GM12878 (cell line): Measurements from ENCODE around the gene PLIN3.
"Not testable (repeated sequence)": the region's sequence is repeated elsewhere in the genome, so short reads cannot be mapped to it uniquely, and the experiment has no call there.

Experiments
- BMI1 ChIP-seq: fragments of 450-650 bp; IDR thresholded peaks from 2 replicates; pipeline ENCODE4 v1.6.1; 2016; ENCODE audit warnings: mild to moderate bottlenecking, moderate library complexity, borderline replicate concordance
- CBFB ChIP-seq: IDR thresholded peaks from 2 replicates; pipeline ENCODE4 v1.6.1; 2016; ENCODE audit warnings: antibody characterized with exemption, low read depth
- CTCF ChIP-seq, 3 experiments: IDR thresholded peaks in 2 of 3; conservative IDR thresholded peaks in 1 of 3; 2 replicates each; pipeline ENCODE4 v1.5.1; 2011; ENCODE audit warnings: low read depth in 3 of 3, low read length in 3 of 3, mild to moderate bottlenecking in 3 of 3, control low read depth in 2 of 3, moderate library complexity in 2 of 3, inconsistent platforms in 1 of 3, mixed read lengths in 1 of 3; ENCODE audit not compliant: control insufficient read depth in 2 of 3, insufficient read depth in 1 of 3; ENCODE audit errors: extremely low read depth in 1 of 3
- EP300 ChIP-seq, 2 experiments: fragments of 150-350 bp in 1 of 2; IDR thresholded peaks; 2 replicates each; pipeline ENCODE4 v1.6.1; 2011 to 2012; ENCODE audit warnings: low read depth in 2 of 2, low read length in 2 of 2, borderline replicate concordance in 1 of 2, improper control_type of control experiment in 1 of 2, inconsistent platforms in 1 of 2; ENCODE audit not compliant: control insufficient read depth in 1 of 2
- POLR2A ChIP-seq: IDR thresholded peaks from 2 replicates; pipeline ENCODE4 v1.6.1; 2011; ENCODE audit warnings: low read depth, mild to moderate bottlenecking, low read length
- POLR2AphosphoS5 ChIP-seq: IDR thresholded peaks from 2 replicates; pipeline ENCODE4 v1.6.1; 2011; ENCODE audit warnings: mild to moderate bottlenecking, low read length, inconsistent platforms
- PRDM15 ChIP-seq: fragments of 450-650 bp; formaldehyde crosslinking; IDR thresholded peaks from 2 replicates; pipeline ENCODE4 v1.4.0; 2020; ENCODE audit warnings: mild to moderate bottlenecking, moderate library complexity
- RB1 ChIP-seq: fragments of 450-650 bp; formaldehyde crosslinking; IDR thresholded peaks from 2 replicates; pipeline ENCODE4 v1.6.1; 2017; ENCODE audit warnings: mild to moderate bottlenecking, borderline replicate concordance
- REST ChIP-seq: IDR thresholded peaks from 2 replicates; pipeline ENCODE4 v1.6.1; 2012; ENCODE audit warnings: mild to moderate bottlenecking, low read depth, low read length
- SIX5 ChIP-seq: IDR thresholded peaks from 2 replicates; pipeline ENCODE4 v1.6.1; 2011; ENCODE audit warnings: mild to moderate bottlenecking, low read depth, low read length, moderate library complexity; ENCODE audit not compliant: severe bottlenecking
- SMAD1 ChIP-seq: fragments of 450-650 bp; IDR thresholded peaks from 2 replicates; pipeline ENCODE4 v1.6.1; 2018; ENCODE audit warnings: mild to moderate bottlenecking, low read depth; ENCODE audit not compliant: partially characterized antibody
- ZNF274 ChIP-seq: IDR thresholded peaks from one replicate; pipeline ENCODE4 v1.8.0; 2011; ENCODE audit not compliant: insufficient read length, insufficient read depth

GRCh38 chr19:4792019-4792865 lies 75.2 kb downstream of the PLIN3 start:
- not testable (repeated sequence) for TF ChIP-seq REST; EP300 (IDR thresholded peaks at IDR 0.05; ENCODE audit: borderline replicate concordance in 1 of 2, control insufficient read depth in 1 of 2, low read depth in 2 of 2, low read length in 2 of 2); RB1; SIX5; CBFB; POLR2AphosphoS5; BMI1; CTCF (IDR thresholded peaks at IDR 0.05 in 2 of 3, conservative IDR thresholded peaks at IDR 0.05 in 1 of 3; ENCODE audit: control insufficient read depth in 2 of 3, extremely low read depth in 1 of 3, insufficient read depth in 1 of 3, low read depth in 3 of 3, low read length in 3 of 3); PRDM15 (CRISPR knock-in tag); SMAD1; ZNF274
- TF ChIP-seq POLR2A: peak; percentile 58
